GM19324 (cell line): Measurements from ENCODE around the gene ADAMTSL1.

Experiments used
- ATAC-seq: cut with Tn5 transposase; IDR thresholded peaks from one replicate; pipeline ENCODE4 v1.9.1; 2021; ENCODE audit warnings: mild to moderate bottlenecking, moderate library complexity; ENCODE audit not compliant: unreplicated experiment, low FRiP score

ADAMTSL1 gene

DNA sequence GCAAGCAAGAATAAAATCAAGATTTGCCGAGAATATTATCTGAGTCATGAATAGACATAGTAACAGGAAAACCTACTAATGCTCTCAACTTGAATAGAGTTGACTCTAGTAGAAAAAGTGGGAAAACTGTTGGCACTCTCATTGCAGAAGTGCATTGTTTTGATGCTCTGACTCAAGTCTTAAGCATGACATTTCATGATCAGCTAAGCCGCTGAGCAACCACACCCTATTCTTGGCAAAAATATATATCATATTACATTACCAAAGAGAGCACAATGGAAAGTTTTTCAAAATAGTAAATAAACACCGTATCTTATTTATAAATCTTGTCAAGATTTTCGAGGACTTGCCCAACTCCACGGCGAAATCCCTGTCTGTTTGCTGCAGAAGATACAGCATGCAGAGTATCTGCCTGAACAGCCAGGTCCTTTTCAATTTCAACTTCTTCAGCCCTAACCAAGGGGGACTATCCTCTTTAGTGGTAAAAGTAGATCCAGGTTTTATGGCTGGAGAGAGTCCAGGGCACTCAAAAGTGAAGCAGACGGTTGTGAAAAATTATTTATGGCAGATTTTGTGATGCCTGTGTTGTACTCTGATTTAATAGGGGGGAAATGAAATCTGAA is 13.9 kb upstream of the ADAMTSL1 start:
- ATAC-seq, result no peak

DNA sequence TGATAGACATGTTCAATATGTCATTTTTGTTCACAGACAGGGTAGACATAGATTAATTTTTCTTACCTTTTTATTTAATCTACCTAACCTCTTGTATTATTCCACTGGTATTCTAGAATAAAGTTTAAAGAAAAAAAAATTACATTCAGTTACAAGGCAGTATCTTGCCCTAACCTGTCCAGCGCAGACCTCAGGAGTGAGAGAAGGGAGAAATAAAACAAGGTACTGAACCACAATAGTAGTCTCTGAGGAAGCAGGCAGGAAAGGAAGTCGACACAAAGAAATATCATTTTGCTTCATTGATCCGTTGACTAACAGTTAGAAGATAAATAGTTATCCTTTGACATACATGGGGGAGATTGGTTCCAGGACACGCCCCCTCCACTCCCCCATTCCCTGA is 12.5 kb upstream of the ADAMTSL1 start:
- ATAC-seq, result no peak

DNA sequence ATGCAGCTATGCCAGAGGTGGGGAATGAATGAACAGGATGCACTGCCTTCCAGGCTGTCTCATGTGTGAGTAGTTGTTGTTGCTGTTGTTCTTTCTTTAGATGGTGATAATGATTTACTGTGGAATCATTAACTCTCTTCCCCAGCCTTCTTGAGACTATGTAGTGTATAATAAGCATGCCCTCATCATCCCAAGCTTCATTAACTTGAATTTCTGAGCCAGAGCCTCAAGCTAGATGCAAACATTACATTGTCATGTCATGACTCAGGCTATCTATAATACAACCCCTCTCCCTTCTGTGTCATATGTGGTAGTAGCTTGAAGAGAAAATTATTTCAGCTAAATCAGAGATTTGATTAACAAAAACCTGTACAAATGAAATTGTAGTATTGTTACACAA is 10.0 kb upstream of the ADAMTSL1 start:
- no peak for ATAC-seq

GRCh38 chr9:18466101-18466500 is 7.9 kb upstream of the ADAMTSL1 start:
- ATAC-seq, result no peak

- no peak for ATAC-seq
These were observed 6.3 kb upstream of the ADAMTSL1 start for GRCh38 chr9:18467696-18468095.

DNA sequence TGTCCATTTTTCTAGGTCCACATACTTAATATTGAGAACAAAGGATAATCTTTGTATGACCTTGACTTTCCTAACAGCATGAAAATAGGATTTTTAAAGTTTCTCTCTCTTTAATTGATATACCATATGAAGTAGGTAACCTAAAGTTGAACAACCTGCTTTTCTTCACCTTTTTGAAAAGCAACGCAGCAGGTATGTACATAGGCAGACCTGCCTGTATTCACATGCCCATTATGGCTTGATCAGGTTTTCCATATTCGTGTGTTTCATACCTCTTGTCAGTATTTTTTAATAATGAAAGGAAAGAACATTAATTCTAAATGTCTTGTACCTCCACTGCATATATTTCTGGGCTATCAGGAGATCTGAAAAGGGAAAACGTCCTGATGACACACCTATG is 1.5 kb upstream of the ADAMTSL1 start:
- no peak for ATAC-seq

- no peak for ATAC-seq
These were observed 1.1 kb upstream of the ADAMTSL1 start for GRCh38 chr9:18472841-18473251.

DNA sequence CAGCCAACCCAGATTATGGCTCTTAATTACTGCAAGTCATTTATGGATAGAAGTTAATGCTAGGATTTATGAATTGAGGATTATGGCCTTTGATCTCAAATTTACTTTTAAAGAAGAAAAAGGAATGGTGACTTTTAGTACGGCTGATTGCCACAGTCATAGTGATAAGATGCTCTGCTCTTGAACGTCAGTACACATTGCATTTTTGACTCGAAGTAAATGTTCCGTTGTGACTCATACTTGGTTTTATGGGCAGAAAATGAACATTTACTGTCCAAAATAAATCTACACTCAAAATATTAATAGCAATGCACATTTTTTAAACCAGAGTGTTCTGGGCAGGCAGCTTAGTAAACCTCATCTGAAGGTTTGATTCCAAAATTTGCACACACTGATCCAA is 830 bp downstream of the ADAMTSL1 start:
- no peak for ATAC-seq

GRCh38 chr9:18477121-18477660 is 3.2 kb downstream of the ADAMTSL1 start:
- ATAC-seq, result no peak

DNA sequence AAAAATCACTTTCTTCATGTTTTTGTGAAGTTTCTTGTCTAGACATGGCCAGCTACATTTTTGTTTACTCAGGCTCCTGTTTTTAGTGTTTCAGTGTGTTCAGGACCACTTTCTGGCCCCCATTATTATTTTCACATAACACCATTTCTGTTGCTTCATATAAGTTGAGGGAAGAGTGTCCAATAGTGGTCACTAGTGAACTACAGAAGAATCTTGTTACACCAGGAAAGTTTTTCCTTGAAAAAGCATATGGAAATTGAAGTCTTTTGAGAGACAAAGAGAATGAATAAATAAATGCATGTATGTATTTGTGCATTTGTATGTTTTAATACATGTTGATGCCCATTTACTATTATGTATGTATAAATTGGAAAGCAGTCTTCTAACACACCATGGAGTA is 3.8 kb downstream of the ADAMTSL1 start:
- ATAC-seq, result no peak

DNA sequence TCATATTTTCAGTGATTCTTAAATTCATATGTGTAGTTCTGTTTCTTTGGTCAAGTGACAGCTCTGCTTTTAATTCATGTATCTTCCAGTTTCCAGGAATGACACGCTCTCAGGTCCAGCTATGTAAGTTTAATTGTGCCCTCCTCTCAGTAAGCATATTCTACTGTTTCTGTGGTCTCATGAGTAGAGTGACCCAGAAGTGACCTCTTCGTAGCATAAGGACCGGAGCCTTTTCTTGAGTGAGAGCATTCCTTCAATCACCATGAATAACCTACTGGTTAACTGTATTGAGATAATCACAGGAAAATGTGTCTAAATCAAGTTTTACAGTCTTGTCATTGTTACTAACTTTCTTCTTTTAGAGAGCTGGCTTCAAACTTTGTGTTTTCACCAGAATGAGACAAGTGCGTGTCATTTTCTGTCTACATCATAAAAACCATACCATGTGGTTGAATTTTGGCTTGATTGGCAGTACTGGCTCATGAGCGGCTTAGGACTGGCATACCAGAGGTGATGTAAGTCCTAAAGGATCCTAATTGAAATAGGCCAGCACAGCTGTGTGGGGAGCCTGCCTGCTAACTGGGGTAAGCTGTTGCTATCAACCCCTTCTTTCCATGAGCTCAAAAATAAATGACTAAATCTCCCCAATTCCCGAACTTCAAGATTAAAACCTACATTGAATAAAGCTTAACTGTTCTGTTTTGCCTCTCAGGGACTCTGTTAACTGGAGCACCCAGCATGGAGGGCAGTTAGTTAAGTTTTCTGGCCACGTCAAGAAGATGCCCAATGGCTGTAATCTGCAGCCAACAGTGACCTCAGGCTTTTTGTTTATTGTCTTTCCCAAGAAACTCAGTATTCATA is 4.8 kb downstream of the ADAMTSL1 start:
- ATAC-seq, result no peak

DNA sequence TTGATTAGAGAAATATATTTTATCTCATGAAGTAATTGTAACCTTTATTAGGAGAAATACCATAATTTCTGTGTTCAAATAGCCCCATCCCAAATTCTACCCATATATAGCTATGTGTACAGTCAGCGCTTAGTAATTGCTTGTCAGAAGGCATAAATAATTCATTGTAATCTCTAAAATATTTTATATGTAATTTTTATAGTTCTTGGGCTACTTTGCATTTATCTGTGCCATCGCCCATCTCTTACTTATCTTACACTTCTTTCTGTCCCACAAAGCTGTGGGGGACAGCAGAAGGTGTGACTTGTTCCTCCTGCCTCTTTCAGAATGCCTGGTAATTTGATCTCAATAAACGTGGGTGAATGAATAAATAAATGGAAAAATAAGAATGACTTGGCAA is 5.5 kb downstream of the ADAMTSL1 start:
- no peak for ATAC-seq

- ATAC-seq, result no peak
These were observed 6.7 kb downstream of the ADAMTSL1 start for GRCh38 chr9:18480662-18481093.

DNA sequence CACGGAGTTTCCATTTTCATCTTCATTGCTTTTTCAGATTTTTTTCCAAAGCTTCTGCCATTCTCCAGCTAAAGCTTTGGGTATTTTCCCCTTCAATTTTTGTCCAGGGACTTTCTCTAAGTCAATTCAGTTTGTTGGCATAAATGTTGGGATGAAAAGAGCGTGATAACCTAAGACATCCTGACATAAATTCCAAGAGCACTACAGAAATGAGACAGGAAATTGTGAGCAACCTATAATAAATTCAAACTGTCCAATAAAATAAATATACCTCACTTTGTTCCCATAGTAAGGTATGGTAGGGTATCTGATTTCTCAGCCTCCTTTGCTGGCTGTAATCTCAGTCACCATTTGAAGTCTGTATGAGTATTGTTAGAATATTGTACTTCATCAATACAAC is 8.4 kb downstream of the ADAMTSL1 start:
- ATAC-seq, result no peak

DNA sequence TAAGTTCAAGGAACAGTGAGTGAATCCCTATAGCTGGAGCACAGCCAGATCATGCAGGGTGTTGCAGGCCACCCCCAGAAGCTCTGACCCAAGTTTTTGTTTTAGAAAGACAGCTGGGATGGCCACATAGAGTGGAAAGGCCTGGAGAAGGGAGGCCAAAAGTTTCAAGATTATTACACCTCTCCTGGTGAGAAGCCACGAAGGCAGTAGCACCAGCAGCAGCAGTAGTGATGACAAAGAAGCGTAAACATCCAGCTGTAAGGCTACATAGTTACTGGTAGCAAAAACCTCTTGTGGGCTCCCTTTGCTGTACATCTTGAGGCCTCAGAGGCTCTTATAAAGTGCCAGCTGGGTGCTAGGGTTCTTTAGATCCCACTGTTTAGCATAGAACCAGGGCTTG is 11.8 kb downstream of the ADAMTSL1 start:
- ATAC-seq, result no peak

DNA sequence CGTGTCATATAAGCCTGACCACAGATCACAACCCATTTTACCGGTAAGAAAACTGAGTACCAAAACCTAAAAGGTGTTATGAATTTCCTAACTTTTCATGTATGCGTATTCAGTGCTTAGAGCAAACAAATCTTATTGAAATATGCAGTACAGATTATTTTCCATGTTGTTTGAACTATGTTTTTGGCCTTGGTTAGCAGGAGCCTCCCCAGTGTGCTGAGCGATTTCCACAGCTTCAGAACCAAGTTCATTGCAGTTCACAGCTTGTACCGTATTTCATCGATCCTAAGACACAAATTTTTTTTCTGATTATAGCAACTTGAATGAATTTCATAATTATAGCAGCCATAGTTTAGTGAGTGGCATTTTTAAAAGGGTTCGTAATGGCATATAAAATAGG is 13.7 kb downstream of the ADAMTSL1 start:
- ATAC-seq, result no peak

DNA sequence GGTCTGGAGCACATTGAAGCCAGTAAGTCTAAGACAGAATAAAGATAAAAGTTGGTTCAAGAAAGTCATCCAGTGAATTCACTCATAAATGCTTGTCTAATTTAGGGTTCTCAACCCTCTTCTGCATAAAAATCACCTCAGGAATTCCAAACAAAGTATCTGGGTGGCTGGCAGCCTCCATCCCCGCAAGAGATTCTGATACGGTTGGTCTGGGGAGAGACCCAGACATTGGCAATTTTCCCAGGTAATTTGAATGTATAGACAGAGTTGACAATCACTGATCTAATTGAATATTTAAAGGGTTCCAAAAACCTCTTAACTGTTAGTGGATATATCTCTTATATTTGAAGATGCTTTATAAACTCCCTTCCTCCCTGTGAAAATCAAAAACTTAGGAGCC is 14.9 kb downstream of the ADAMTSL1 start:
- no peak for ATAC-seq

GRCh38 chr9:18489861-18490260 is 15.9 kb downstream of the ADAMTSL1 start:
- ATAC-seq, result no peak

GRCh38 chr9:18490641-18491370 is 16.9 kb downstream of the ADAMTSL1 start:
- ATAC-seq, result no peak

DNA sequence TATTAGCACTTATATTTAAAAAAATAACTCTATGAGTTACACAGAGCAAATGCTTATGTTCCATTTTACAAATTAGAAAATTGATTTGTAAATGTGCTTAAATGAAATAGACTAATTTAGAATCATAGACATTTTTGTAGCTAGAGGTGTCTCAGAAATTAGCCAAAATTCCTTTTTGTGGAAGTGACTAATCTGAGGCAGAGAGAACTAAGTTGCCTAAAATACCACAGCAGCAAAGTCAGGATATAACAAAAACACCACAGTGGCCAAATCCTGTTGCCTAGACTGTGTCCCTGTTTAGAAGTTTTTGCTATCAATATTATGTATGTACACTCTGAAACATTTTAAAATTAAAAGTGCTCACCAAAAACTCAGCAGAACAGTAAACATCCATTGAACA is 18.7 kb downstream of the ADAMTSL1 start:
- ATAC-seq, result no peak

- ATAC-seq, result no peak
These were observed 19.6 kb downstream of the ADAMTSL1 start for GRCh38 chr9:18493451-18493993.
